Osteoblast (primary cell): ENCODE results near the gene ACOX3. TPM values are rescaled to one million over a fixed set of nuclear protein-coding genes. Genes with fewer than 3 reads are reported as not detected.

ENCODE experiments used
- DNase-seq: peaks from one replicate; pipeline ENCODE4 v3.0.0; 2011; ENCODE audit warnings: low spot score, mixed read lengths; ENCODE audit not compliant: insufficient read length; ENCODE audit errors: missing footprints
- H2AFZ ChIP-seq: 2 replicates; pipeline ENCODE4 v1.6.0; 2011; ENCODE audit warnings: mild to moderate bottlenecking, low read length
- H3K27ac ChIP-seq: 2 replicates; pipeline ENCODE4 v1.5.1; 2011; ENCODE audit warnings: mild to moderate bottlenecking, low read depth, low read length, moderate library complexity
- H3K27me3 ChIP-seq: 2 replicates; pipeline ENCODE4 v1.6.0; 2012; ENCODE audit warnings: mild to moderate bottlenecking, control low read depth, inconsistent platforms, low read length, moderate library complexity; ENCODE audit not compliant: insufficient read depth
- H3K36me3 ChIP-seq: 2 replicates; pipeline ENCODE4 v1.5.1; 2011; ENCODE audit warnings: mild to moderate bottlenecking, low read length, control low read depth, moderate library complexity; ENCODE audit not compliant: insufficient read depth
- H3K4me1 ChIP-seq: 2 replicates; pipeline ENCODE4 v1.5.1; 2011; ENCODE audit warnings: mild to moderate bottlenecking, low read length, control low read depth, moderate library complexity; ENCODE audit not compliant: insufficient read depth
- H3K4me2 ChIP-seq: 2 replicates; pipeline ENCODE4 v1.6.0; 2011; ENCODE audit warnings: mild to moderate bottlenecking, low read length; ENCODE audit not compliant: insufficient read depth
- H3K4me3 ChIP-seq: fragments of 200-600 bp; sonication (generic); 3 replicates; pipeline ENCODE4 v1.5.1; 2012; ENCODE audit warnings: mild to moderate bottlenecking, low read length, inconsistent platforms; ENCODE audit not compliant: insufficient read depth
- H3K79me2 ChIP-seq: 2 replicates; pipeline ENCODE4 v1.6.0; 2012; ENCODE audit warnings: mild to moderate bottlenecking, low read length, control low read depth, inconsistent platforms; ENCODE audit not compliant: insufficient read depth
- H3K9me3 ChIP-seq: 2 replicates; pipeline ENCODE4 v1.5.1; 2011; ENCODE audit warnings: low read depth, low read length, control low read depth
- H4K20me1 ChIP-seq: 2 replicates; pipeline ENCODE4 v1.6.0; 2012; ENCODE audit warnings: mild to moderate bottlenecking, low read length, control low read depth; ENCODE audit not compliant: insufficient read depth
- total RNA-seq: library from RNA; depleted of rRNA; stranded (reverse); fragments of >200 nt; gene quantifications from 2 replicates; pipeline ENCODE4 v1.2.3, GENCODE V29; 2012
- TF ChIP-seq, protein P1 (sequence below): IDR thresholded peaks from 2 replicates; pipeline ENCODE4 v1.5.1; 2011; ENCODE audit warnings: mild to moderate bottlenecking, low read depth, low read length, moderate library complexity; ENCODE audit errors: extremely low read depth

Gene ACOX3
- total RNA-seq, 1 donor = 24.2 TPM

- TF ChIP-seq, protein P1, sequence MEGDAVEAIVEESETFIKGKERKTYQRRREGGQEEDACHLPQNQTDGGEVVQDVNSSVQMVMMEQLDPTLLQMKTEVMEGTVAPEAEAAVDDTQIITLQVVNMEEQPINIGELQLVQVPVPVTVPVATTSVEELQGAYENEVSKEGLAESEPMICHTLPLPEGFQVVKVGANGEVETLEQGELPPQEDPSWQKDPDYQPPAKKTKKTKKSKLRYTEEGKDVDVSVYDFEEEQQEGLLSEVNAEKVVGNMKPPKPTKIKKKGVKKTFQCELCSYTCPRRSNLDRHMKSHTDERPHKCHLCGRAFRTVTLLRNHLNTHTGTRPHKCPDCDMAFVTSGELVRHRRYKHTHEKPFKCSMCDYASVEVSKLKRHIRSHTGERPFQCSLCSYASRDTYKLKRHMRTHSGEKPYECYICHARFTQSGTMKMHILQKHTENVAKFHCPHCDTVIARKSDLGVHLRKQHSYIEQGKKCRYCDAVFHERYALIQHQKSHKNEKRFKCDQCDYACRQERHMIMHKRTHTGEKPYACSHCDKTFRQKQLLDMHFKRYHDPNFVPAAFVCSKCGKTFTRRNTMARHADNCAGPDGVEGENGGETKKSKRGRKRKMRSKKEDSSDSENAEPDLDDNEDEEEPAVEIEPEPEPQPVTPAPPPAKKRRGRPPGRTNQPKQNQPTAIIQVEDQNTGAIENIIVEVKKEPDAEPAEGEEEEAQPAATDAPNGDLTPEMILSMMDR = no peak
These were observed 119.3 kb downstream of the ACOX3 start for GRCh38 chr4:8321220-8321619.

DNA sequence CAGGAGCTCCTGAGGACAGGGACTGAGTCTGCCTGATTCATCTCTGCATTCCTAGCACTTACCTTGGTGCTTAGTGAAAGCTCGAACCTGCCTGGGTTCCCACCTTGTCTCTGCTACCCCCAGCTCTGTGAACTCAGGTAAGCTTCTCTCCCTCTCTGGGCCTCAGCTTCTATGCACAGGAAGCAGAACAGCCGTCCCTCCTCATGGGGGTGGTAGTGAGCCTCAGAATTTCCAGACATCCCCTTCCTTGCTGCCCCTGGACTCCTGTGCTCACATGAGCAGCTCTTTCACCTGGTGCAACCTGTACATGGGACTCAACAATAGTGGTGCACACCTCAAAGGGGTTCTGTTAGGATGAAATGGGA, 120.2 kb downstream of the ACOX3 start:
- Histone ChIP-seq H3K27me3 (no peaks in the 10 kb centered on the region), H3K4me3 (no peak overlapping the region), H4K20me1 (no peaks in the 10 kb centered on the region), H3K4me1 (peaks cover 19% of the 10 kb centered on the region), H3K36me3 (no peaks in the 10 kb centered on the region), H3K9me3 (no peaks in the 10 kb centered on the region), H3K27ac (no peak overlapping the region), H3K4me2 (no peak overlapping the region), H2AFZ (no peak overlapping the region), H3K79me2 (no peaks in the 10 kb centered on the region)
- TF ChIP-seq, protein P1 = peak; percentile 12
- DNase-seq = no peak

More at GRCh38 chr4:8321220-8321619, 119.3 kb downstream of the ACOX3 start:
- Histone ChIP-seq H2AFZ (no peak overlapping the region), H3K27me3 (no peaks in the 10 kb centered on the region), H3K9me3 (no peaks in the 10 kb centered on the region), H3K4me2 (no peak overlapping the region), H3K4me3 (no peak overlapping the region), H3K79me2 (no peaks in the 10 kb centered on the region), H3K27ac (no peak overlapping the region), H3K36me3 (no peaks in the 10 kb centered on the region), H4K20me1 (no peaks in the 10 kb centered on the region), H3K4me1 (peaks cover 14% of the 10 kb centered on the region)
- no peak for DNase-seq

DNA sequence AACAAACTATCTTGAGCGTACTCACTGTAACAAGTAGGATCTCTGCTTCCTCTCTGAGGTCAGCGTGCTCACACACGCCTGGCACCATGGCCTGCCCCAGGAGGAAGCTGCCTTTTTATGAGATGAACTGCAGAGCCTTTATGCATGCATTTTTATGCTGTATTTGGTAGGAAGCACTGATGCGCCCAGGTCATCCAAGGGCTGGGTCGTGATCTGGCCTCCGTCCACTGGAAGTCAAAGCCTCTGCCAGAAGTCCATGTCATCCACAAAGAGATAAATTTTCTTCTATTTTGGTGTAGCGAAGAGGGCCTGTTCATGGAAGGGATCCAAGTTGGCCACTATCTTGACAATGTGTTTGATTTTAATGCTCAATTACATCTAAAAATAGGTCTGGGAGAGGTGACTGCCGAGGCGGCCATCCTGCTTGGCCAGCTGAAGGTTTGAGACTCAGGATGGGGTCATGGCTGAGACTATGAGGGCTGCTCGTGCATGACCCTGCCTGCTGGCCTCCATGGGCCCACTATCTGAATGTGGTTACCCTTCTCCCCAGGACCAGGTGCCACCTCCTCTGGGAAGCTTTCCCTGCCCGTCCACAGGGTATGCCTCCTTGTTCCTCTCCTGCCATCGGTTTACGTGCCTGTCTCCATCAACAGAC, 120.7 kb downstream of the ACOX3 start:
- Histone ChIP-seq H3K27ac (no peak overlapping the region), H3K27me3 (peaks cover 2% of the 10 kb centered on the region), H3K4me1 (peaks cover 17% of the 10 kb centered on the region)

GRCh38 chr4:8319061-8319460, 121.5 kb downstream of the ACOX3 start:
- no peaks in the 10 kb centered on the region for H3K36me3 ChIP-seq
- peak; percentile 38 for DNase-seq
- no peak overlapping the region for H3K4me3 ChIP-seq
- TF ChIP-seq, protein P1 = no peak
- H4K20me1 ChIP-seq = no peaks in the 10 kb centered on the region
- H3K4me2 ChIP-seq = no peak overlapping the region
- H3K4me1 ChIP-seq = peaks cover 11% of the 10 kb centered on the region
- no peak overlapping the region for H3K27ac ChIP-seq
- H3K79me2 ChIP-seq = no peaks in the 10 kb centered on the region
- H2AFZ ChIP-seq = no peak overlapping the region
- peaks cover 7% of the 10 kb centered on the region for H3K27me3 ChIP-seq
- no peaks in the 10 kb centered on the region for H3K9me3 ChIP-seq

More for the DNA sequence above, 120.7 kb downstream of the ACOX3 start:
- no peaks in the 10 kb centered on the region for H4K20me1 ChIP-seq
- peak; percentile 46 for DNase-seq
- no peak overlapping the region for H3K4me3 ChIP-seq
- no peaks in the 10 kb centered on the region for H3K79me2 ChIP-seq
- TF ChIP-seq, protein P1 = no peak
- no peak overlapping the region for H2AFZ ChIP-seq
- no peaks in the 10 kb centered on the region for H3K36me3 ChIP-seq
- no peaks in the 10 kb centered on the region for H3K9me3 ChIP-seq
- no peak overlapping the region for H3K4me2 ChIP-seq
